HEK293T (cell line): Measurements from ENCODE around the gene PLA2G7.

Source experiments
- CTCF ChIA-PET: fragments of 350-600 bp; formaldehyde crosslinking; extraction: SDS; loops from one replicate; lab custom pipeline; 2021; ENCODE audit warnings: antibody characterized with exemption, inconsistent platforms; lab: Yijun Ruan, JAX
- POLR2A ChIA-PET: fragments of 350-600 bp; formaldehyde crosslinking; extraction: SDS; loops from one replicate; lab custom pipeline; 2020; ENCODE audit warnings: antibody characterized with exemption, inconsistent platforms; lab: Yijun Ruan, JAX
- DNase-seq: peaks from one replicate; pipeline ENCODE4 v3.0.0; 2012; ENCODE audit warnings: mixed read lengths; ENCODE audit errors: extremely low spot score
- ARNT ChIP-seq: fragments of 450-650 bp; IDR thresholded peaks from 2 replicates; pipeline ENCODE4 v1.6.1; 2017; ENCODE audit warnings: mild to moderate bottlenecking
- BHLHE40 ChIP-seq: fragments of 450-650 bp; IDR thresholded peaks from 2 replicates; pipeline ENCODE4 v1.6.1; 2016; ENCODE audit warnings: mild to moderate bottlenecking, moderate library complexity, borderline replicate concordance
- CTBP1 ChIP-seq: fragments of 450-650 bp; IDR thresholded peaks from 2 replicates; pipeline ENCODE4 v1.6.1; 2016; ENCODE audit warnings: borderline replicate concordance
- ELF4 ChIP-seq: fragments of 450-650 bp; IDR thresholded peaks from 2 replicates; pipeline ENCODE4 v1.6.1; 2017; ENCODE audit warnings: antibody characterized with exemption
- FOXA1 ChIP-seq: fragments of 450-650 bp; IDR thresholded peaks from 2 replicates; pipeline ENCODE4 v1.6.1; 2016; ENCODE audit warnings: mild to moderate bottlenecking
- FOXK2 ChIP-seq: fragments of 450-650 bp; IDR thresholded peaks from 2 replicates; pipeline ENCODE4 v1.6.1; 2016; ENCODE audit warnings: mild to moderate bottlenecking
- FOXM1 ChIP-seq: fragments of 450-650 bp; IDR thresholded peaks from 2 replicates; pipeline ENCODE4 v1.6.1; 2017; ENCODE audit warnings: mild to moderate bottlenecking, borderline replicate concordance
- HDGF ChIP-seq: fragments of 450-650 bp; IDR thresholded peaks from 2 replicates; pipeline ENCODE4 v1.6.1; 2017; ENCODE audit warnings: antibody characterized with exemption, borderline replicate concordance
- L3MBTL2 ChIP-seq: fragments of 450-650 bp; conservative IDR thresholded peaks from 2 replicates; pipeline ENCODE4 v1.6.1; 2016; ENCODE audit warnings: mild to moderate bottlenecking
- LEF1 ChIP-seq: fragments of 450-650 bp; IDR thresholded peaks from 2 replicates; pipeline ENCODE4 v1.6.1; 2017; ENCODE audit warnings: mild to moderate bottlenecking, borderline replicate concordance
- NFRKB ChIP-seq: fragments of 450-650 bp; IDR thresholded peaks from 2 replicates; pipeline ENCODE4 v1.6.1; 2016; ENCODE audit warnings: mild to moderate bottlenecking, moderate library complexity
- PKNOX1 ChIP-seq: fragments of 450-650 bp; IDR thresholded peaks from 2 replicates; pipeline ENCODE4 v1.6.1; 2016
- SP1 ChIP-seq: fragments of 450-650 bp; IDR thresholded peaks from 2 replicates; pipeline ENCODE4 v1.6.1; 2017
- SUZ12 ChIP-seq: fragments of 450-650 bp; IDR thresholded peaks from 2 replicates; pipeline ENCODE4 v1.6.1; 2016; ENCODE audit warnings: mild to moderate bottlenecking
- TARDBP ChIP-seq: fragments of 450-650 bp; IDR thresholded peaks from 2 replicates; pipeline ENCODE4 v1.6.1; 2016
- ZNF384 ChIP-seq: fragments of 450-650 bp; IDR thresholded peaks from 2 replicates; pipeline ENCODE4 v1.6.1; 2016

Gene PLA2G7

GRCh38 chr6:46689657-46690056 lies 45.5 kb downstream of the PLA2G7 start:
- no peak for TF ChIP-seq BHLHE40
- no peak for TF ChIP-seq NFRKB
- TF ChIP-seq ELF4, result no peak
- no peak for TF ChIP-seq HDGF
- TF ChIP-seq FOXM1, result no peak
- TF ChIP-seq PKNOX1, result no peak
- TF ChIP-seq SP1, result no peak
- no peak for TF ChIP-seq FOXA1
- no peak for TF ChIP-seq SUZ12
- no peak for TF ChIP-seq ARNT
- no peak for TF ChIP-seq CTBP1
- no peak for TF ChIP-seq FOXK2
- no peak for TF ChIP-seq L3MBTL2
- TF ChIP-seq ZNF384, result no peak
- no peak for TF ChIP-seq TARDBP
- no peak for TF ChIP-seq LEF1
- ChIA-PET POLR2A (no interaction called here), CTCF (no interaction called here)
- no peak for DNase-seq

GRCh38 chr6:46688966-46689335 lies 46.2 kb downstream of the PLA2G7 start:
- TF ChIP-seq SP1 (no peak), TARDBP (no peak), HDGF (no peak), SUZ12 (no peak), FOXM1 (no peak), NFRKB (no peak), BHLHE40 (no peak), FOXK2 (no peak), LEF1 (no peak), FOXA1 (no peak)
- DNase-seq, result no peak
- CTCF ChIA-PET, result no interaction called here

GRCh38 chr6:46688117-46688965 lies 46.8 kb downstream of the PLA2G7 start:
- ChIA-PET CTCF (no interaction called here), POLR2A (no interaction called here)
- no peak for DNase-seq
- TF ChIP-seq SP1 (no peak), ELF4 (no peak), FOXA1 (no peak), TARDBP (no peak), SUZ12 (no peak), FOXK2 (no peak), LEF1 (no peak), ZNF384 (no peak), BHLHE40 (no peak), PKNOX1 (no peak), L3MBTL2 (no peak), FOXM1 (no peak), CTBP1 (no peak), ARNT (no peak), HDGF (no peak), NFRKB (no peak)

More at GRCh38 chr6:46688966-46689335, 46.2 kb downstream of the PLA2G7 start:
- POLR2A ChIA-PET, result no interaction called here

GRCh38 chr6:46687619-46688097 lies 47.5 kb downstream of the PLA2G7 start, which contains the start of gene TDRD6:
Gene TDRD6, plus strand, starts transcription at chr6:46687885. Its CDS starts 244 bp downstream, at chr6:46688129.
- TF ChIP-seq PKNOX1 (no peak), LEF1 (no peak), HDGF (no peak), L3MBTL2 (no peak), SP1 (no peak), FOXM1 (no peak), FOXK2 (no peak), CTBP1 (no peak), ELF4 (no peak), ZNF384 (no peak), NFRKB (no peak), SUZ12 (no peak), TARDBP (no peak), ARNT (no peak), FOXA1 (no peak)
- POLR2A ChIA-PET, result no interaction called here
- CTCF ChIA-PET, result no interaction called here
- no peak for DNase-seq

GRCh38 chr6:46684771-46685170 lies 50.4 kb downstream of the PLA2G7 start:
- CTCF ChIA-PET, result interaction anchor here (1.0 kb wide), 1 partner anchor 29 kb away, joined by 5 read pairs; no protein-coding TSS in a partner anchor
- no peak for DNase-seq
- POLR2A ChIA-PET, result no interaction called here
- TF ChIP-seq ELF4 (no peak), FOXK2 (no peak), ZNF384 (no peak)

GRCh38 chr6:46677314-46677654 lies 57.9 kb downstream of the PLA2G7 start:
- TF ChIP-seq ELF4 (no peak), PKNOX1 (peak; percentile 72)
- POLR2A ChIA-PET, result no interaction called here
- DNase-seq, result peak; percentile 30
- CTCF ChIA-PET, result interaction anchor here (0.6 to 1.2 kb wide), 4 partner anchors 13 to 635 kb away, joined by 3 to 5 read pairs (median 4); no protein-coding TSS in a partner anchor
